Astrocyte of the cerebellum (primary cell): ENCODE data around the gene STX5.

Source experiments
- DNase-seq: peaks from one replicate; pipeline ENCODE4 v3.0.0-alpha.2; 2011; ENCODE audit warnings: low read depth
- H3K4me3 ChIP-seq: 2 replicates; pipeline ENCODE4 v1.5.1; 2011; ENCODE audit warnings: mild to moderate bottlenecking, low read depth, low read length, moderate library complexity
- in situ Hi-C: cut with HindIII; loops from 2 replicates; pipeline ENCODE4 v1.10.0; 2017; ENCODE audit warnings: low sequenced_read_pairs
- TF ChIP-seq, protein P1 (sequence below): IDR thresholded peaks from 2 replicates; pipeline ENCODE4 v1.5.1; 2012; ENCODE audit warnings: low read length, low read depth, moderate library complexity, mild to moderate bottlenecking; ENCODE audit errors: missing control alignments

STX5 gene

DNA sequence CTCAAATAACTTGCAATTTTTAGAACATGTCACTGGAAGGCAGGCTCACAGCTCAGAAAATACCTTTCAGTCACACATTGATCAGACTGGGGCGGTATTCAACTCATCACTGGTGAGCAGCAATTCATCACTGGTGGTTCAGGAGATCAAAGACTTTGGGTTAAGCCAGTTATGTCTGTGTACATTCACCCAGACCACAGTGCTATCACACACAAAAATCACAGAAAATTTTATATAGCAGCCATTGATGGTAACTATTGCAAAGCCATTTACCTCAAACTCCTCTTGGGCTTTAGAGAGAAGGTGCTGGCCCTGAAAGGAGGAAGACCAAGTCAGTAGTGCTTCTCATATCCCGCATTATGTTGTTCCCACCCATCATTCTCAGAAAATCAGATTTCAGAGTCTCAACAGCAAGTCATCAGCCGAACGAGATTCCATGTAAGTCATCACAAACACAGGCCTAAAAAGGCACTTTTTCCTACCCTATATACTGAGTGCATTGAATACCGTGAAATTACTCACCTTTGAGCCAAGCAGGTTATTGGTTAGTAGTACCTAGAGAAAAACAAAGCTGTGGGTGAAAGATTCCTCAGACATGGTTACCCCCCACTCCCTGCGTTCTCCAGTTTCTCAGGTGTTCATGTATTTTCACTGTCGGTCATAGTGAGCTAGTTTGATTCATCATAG lies 21.6 kb upstream of the STX5 start:
- H3K4me3 ChIP-seq = peak overlapping the region; percentile 74
- DNase-seq = no peak
- in situ Hi-C loops = no loop called here
- TF ChIP-seq, protein P1, sequence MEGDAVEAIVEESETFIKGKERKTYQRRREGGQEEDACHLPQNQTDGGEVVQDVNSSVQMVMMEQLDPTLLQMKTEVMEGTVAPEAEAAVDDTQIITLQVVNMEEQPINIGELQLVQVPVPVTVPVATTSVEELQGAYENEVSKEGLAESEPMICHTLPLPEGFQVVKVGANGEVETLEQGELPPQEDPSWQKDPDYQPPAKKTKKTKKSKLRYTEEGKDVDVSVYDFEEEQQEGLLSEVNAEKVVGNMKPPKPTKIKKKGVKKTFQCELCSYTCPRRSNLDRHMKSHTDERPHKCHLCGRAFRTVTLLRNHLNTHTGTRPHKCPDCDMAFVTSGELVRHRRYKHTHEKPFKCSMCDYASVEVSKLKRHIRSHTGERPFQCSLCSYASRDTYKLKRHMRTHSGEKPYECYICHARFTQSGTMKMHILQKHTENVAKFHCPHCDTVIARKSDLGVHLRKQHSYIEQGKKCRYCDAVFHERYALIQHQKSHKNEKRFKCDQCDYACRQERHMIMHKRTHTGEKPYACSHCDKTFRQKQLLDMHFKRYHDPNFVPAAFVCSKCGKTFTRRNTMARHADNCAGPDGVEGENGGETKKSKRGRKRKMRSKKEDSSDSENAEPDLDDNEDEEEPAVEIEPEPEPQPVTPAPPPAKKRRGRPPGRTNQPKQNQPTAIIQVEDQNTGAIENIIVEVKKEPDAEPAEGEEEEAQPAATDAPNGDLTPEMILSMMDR = no peak

DNA sequence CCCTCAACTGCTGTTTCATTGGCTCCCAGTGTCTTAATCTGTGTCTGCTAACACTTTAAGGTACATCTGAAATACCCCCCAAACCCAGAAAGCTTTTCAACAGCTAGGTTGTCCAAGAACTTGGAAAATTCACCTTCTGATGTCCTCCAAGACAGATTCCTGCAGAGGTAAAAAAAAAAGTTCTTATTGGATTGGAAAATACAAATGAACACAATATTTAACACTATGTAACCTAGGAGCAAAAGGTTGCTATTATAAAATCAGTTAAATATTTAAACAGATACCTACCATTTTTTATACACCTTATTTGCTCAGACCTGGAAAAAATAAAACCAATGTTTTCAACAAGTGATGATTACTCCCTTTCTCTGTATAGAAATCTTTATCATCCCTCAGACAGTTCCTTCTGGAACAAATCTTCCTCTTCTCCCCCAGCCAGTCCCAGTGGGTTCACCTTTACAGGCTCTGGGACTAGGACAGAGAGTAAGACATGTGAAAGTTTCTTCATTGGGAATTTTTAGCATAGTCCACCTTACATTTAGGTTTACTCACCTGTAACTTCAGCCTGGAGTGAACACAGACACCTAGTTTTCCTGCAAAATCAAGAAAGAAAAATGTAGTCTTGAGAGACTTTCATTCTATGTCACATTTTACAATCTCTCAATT lies 20.8 kb upstream of the STX5 start:
- TF ChIP-seq, protein P1 = no peak
- in situ Hi-C loops = no loop called here
- no peak overlapping the region for H3K4me3 ChIP-seq
- no peak for DNase-seq

DNA sequence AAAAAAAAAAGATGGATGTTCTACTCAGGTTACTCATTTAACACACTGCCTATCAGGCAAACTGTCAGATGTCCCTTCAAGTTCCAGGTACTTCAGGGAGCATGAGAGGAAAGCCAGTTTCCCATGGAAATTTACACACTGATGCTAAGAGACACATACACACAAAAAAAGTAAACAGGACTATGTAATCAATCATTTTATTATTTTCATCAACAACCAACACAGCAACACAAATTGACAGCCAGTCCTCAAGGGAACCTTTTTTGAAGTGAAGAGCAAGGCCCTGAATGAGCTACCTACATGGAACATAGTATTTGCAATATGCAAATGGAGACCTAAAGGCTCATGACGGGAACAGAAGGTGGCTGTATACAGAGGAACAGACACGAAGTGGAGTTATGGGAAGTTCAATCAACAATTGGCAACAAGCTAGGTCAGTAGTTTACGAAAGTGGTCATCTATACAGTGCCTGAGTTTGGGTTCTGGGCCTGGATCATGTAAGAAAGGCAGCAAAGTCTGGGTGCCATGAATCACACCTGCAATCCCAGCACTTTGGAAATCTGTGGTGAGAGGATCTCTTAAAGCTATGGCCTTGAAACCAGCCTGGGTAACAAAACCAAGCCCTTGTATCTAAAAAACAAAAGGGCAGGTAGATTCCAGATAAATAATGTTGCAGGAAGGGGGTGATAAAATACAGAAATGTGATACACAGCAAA lies 20.1 kb upstream of the STX5 start:
- TF ChIP-seq, protein P1 = no peak
- in situ Hi-C loops = no loop called here
- no peak overlapping the region for H3K4me3 ChIP-seq
- DNase-seq = no peak

DNA sequence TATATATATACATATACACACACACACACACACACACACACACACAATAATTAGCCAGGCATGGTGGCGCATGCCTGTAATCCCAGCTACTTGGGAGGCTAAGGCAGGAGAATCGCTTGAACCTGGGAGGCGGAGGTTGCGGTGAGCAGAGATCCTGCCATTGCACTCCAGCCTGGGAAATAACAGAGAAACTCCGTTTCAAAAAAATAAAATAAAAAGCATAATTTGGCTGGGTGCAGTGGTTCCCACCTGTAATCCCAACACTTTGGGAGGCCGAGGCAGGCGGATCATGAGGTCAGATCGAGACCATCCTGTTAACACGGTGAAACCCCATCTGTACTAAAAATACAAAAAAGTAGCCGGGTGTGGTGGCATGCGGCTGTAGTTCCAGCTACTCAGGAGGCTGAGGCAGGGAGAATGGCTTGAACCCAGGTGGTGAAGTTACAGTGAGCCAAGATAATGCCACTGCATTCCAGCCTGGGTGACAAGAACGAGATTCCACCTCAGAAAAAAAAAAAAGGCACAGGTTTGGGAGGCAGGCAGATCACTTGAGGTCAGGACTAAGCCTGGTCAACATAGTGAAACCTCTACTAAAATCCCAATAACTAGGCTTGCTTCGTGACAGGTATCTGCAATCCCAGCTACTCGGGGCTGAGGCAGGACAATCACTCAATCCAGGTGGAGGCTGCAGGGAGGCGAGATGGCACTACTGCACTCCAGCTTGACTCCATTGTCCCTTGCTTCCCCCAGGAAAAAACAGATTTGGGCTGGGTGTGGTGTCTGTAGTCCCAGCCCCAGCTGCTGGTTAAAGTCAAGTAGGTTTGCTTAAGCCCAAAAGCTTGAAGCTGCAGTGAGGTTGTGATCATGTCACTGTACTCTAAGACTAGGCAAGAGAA lies 19.3 kb upstream of the STX5 start:
- H3K4me3 ChIP-seq = no peak overlapping the region
- no peak for DNase-seq
- TF ChIP-seq, protein P1 = no peak
- in situ Hi-C loops = no loop called here

DNA sequence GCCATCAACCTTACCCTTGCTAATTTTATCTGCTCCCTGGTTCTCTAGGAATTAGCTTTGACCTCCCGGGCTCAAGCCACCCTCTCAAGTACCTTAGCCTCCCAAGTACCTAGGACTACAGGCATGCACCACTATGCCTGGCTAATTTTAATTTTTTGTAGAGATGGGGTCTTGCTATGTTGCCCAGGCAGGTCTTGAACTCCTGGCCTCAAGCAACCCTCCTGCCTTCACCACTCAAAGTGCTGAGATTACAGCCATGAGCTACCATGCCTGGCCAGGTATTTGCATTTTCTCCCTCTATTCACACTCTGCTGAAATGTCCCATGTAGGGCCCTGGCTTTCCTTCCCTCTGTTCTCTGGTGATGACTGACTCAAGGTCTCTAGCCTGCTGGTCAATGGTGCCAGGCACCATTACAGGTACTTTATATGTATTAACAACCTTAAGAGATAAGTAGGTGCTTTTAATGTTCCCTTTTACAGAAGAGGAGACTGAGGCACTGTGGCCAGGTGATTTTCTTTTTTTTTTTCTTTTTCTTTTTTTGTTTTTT lies 16.0 kb upstream of the STX5 start:
- no peak for DNase-seq
- TF ChIP-seq, protein P1 = no peak
- no peak overlapping the region for H3K4me3 ChIP-seq
- in situ Hi-C loops = no loop called here

DNA sequence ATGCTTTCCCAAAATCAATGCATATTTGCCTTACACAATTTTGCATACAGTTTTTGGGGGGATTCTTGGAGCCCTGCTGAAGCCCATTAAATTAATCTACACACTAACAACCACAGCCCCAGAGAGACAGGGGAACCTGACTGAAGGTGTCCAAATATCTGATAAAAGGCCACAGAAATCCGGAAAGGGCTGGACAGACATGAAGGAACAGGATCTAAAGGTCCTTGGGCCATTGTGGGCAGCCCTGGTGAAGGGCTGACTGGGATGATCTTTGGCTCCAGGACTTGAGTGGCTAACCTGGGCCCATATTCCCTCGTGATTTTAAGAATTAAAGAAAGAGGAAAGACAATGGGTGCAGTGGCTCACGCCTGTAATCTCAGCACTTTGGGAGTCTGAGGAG lies 14.3 kb upstream of the STX5 start:
- in situ Hi-C loops = no loop called here
- TF ChIP-seq, protein P1 = no peak
- DNase-seq = no peak
- no peak overlapping the region for H3K4me3 ChIP-seq
